HL-60/S4 treated with phorbol 12-myristate 13-acetate at 8.2 ng/mL for 4 days and 3 days (cell line): ENCODE results near the gene DLK1.

ENCODE experiments used
- in situ Hi-C: fragments of 300-500 bp; cut with MboI; formaldehyde crosslinking; loops from 2 replicates; pipeline ENCODE4 v1.15.0; 2022; ENCODE audit warnings: low sequenced_read_pairs

DLK1 gene

DNA sequence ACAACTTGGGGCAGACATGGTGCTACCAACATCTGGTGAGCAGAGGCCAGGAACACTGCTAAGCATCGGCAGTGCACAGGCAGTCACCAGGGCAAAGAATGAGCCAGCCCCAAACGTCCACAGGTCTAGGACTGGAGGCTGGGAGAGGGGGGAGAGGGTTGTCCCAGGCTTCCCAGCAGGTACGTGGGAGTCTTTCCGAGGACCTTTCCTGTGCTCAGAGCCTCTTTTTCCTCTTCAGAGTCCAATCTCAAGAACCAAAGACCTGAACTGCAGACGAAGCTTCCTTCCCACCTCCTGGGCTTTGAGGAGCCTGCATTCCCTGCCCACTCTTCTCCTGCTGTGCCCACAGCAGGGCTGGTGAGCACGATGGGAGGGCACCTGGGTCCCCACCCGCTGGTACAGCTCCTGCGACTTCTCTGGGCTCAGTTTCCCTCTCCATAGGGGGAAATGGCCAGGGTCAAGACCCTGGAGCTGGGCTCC lies 48.7 kb downstream of the DLK1 start:
- in situ Hi-C loops, result no loop called here

DNA sequence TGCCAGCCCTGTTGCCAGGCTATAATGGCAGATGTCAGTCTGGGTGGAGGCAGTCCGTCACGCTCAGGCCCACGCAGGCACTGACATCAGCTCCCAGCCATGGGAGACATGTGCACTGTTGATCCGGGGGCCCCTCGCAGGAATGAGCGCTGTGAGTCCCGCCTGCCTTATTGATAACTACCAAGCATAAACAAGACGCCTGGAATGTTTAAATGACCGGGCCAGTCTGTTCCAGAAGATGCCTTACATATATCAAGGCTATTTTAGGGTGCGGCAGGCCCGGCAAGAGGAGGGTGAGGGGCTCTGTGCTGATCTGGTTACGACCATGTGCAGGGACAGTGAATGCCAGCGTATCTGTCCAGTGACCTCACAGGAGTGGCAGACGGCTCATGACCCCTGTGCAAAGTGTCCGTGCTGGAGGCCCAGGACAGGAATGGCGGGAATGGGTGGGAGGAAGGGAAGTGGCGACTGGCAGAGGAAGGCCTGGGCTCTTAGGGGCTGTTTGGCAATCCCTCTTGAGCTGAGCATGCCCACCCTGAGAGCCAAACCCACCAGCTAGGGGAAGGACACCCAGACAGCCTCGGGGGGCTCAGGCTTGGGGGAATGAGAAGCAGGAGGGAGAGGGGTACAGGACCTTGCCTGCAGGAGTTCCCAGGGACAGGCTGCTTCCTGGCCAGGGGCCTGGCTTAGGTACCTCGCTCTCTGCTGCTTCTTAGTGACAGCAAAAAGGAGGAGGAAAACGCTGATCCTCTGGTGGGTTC lies 49.3 kb downstream of the DLK1 start:
- in situ Hi-C loops, result no loop called here

GRCh38 chr14:100776681-100777365 lies 50.1 kb downstream of the DLK1 start:
- in situ Hi-C loops, result no loop called here

GRCh38 chr14:100777366-100777817 lies 50.7 kb downstream of the DLK1 start:
- in situ Hi-C loops, result no loop called here

DNA sequence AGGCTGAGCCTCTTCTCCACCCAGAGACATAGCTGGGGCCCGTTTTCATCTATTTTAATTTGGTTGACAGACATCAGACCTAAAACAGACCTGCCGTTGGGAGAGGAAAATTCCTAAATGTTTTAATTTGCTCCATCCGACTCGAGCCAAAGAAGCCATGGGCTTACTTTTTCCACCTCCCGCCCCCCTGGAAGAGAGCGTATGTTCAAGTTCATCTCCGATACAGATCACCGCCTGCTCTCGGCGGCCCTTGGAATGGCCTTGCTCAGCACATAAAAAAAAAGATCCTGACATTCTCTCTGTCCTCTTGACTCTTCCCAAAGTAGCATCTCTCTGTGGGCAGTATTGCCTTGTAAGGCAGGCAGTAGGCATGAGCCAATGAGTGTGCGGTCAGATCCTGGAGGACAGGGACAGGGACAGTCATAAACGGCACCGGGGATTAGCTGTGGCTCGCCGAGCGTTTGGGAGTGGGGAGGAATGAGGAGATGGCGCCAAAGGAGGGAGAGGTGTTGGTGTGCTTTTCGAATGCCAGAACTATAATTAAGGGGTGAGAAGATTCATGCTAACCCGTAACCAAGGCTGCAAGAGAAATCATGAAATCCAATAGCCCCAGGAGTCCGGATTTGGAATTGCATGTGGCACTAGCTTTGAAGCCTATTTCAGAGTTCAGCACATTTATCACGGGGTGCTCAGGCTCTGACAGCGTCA lies 51.3 kb downstream of the DLK1 start:
- in situ Hi-C loops, result no loop called here

DNA sequence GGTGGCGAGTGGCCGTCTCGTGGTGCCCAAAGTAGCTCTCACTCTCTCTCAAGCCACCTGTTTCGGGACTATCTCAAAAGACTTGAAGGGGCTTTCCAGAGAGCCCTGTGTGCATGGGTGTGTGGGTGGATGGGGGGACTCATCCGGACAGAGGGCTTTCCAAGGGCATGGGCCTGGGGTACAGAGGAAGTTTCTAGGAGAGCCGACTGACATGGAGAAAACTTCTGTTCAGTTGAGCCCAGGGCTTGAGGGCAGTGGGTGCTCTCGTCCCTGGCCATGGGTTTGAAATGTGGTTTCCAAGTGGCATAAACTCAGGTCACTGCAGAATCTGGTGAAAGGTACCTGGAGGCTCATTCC lies 51.8 kb downstream of the DLK1 start:
- in situ Hi-C loops, result no loop called here

- in situ Hi-C loops, result no loop called here
Measured at GRCh38 chr14:100778951-100779690, 52.4 kb downstream of the DLK1 start.

GRCh38 chr14:100779691-100780080 lies 53.0 kb downstream of the DLK1 start:
- in situ Hi-C loops, result no loop called here

DNA sequence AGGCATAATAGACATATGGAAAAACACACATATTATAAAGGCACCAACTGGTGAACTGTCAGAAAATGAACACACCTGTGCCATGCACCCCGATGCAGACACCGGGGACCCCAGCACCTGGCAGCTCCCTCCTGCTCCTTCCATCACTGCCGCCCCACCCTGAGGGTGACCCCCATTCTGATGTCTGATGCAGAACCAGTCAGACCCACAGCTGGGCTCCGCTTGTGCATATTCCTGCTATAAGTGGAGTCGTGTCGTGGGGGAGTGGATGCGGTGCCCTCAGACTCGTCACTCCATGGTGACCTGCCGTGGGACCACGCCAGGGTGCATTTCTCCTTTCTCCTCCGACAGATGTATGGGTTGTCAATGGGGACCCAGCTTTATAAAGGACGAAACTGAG lies 53.6 kb downstream of the DLK1 start:
- in situ Hi-C loops, result no loop called here

GRCh38 chr14:100780646-100781355 lies 54.1 kb downstream of the DLK1 start:
- in situ Hi-C loops, result no loop called here

- in situ Hi-C loops, result no loop called here
Measured at GRCh38 chr14:100781952-100782351, 55.3 kb downstream of the DLK1 start.

GRCh38 chr14:100782516-100783320 lies 56.0 kb downstream of the DLK1 start:
- in situ Hi-C loops, result no loop called here

DNA sequence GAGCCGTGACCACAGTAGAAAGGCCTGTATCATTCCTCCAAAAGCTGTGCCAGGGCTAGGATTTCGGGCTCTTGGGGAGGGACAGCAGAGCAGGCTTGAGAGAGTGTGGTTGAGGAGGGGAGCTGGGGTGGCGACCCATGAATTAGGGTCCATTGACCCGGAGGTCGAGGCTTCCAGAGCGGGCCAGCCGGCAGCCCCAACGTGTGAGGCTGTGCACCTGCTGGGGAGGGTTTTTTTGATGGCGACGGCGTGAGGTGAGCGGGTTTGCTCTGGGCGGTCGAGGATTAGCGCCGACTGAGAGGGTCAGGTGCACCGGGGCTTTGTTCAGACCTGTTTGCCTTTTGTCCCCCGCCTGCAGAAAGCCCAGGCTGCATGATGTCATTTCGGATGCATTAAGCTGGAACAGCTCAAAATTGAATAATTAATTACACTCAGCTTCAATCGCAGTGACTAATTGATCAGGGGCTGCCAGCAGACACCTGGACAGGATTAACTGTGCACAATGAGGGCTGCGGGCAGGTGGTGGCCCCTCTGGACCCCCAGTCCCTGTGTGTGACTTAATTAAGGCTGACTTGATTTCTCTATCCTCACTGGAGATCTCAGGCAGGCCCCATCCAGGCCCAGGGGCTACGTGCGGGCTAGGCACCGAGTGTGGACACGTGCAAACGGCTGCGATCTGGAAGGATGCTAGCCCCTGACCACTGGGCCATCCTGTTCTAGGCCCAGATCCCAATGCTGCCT lies 57.1 kb downstream of the DLK1 start:
- in situ Hi-C loops, result no loop called here

DNA sequence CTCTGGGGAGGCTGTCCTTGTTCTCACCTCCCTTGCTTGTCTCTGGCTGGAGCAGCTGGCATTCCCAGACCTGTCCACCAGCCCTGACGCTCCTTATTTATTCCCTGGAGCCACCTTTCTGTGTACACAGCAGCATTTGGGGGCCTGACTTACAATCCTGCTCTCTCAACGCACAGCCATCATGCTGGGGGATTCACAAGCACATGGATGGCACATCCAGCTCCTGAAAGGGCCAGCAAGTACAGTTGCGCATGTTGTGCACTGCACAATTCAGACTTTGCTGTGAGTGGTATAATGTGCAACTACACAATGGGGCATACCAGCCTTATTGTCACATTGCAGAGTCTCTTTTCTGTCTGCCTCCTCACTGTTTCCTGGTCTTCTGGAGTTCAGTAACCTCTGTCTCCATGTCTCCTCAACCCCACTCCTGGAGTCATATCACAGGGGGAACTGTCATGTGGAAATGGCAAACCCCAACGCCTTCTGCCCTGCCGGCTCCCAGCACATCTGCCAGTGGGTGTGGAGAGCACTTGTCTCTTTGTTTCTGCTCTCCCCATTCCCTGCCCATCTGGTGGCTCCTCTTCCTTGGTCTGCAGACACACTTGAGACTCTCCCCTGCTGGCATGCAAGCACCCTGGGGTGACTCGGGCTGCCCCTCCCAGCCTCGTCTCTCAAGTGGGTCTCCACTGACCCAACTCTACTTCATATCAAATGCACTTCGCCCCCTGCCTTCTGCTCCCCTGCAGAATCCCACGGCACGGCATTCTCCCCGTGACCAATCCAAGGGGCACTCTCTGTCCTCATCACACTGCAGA lies 58.0 kb downstream of the DLK1 start:
- in situ Hi-C loops, result no loop called here

DNA sequence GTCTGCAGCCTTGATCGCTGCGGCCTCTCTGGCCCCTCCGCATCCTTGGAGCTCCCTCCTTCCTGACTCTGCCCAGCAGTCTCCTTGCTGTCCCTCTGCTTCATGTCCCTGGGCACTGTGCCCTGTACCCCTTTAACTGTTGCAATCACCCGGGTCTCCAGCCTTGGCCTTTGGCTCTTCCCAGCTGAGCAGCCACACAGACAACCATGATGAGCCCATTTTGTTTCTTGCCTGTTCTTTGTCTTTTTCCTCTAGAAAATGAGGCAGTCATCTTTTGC lies 58.6 kb downstream of the DLK1 start:
- in situ Hi-C loops, result no loop called here

DNA sequence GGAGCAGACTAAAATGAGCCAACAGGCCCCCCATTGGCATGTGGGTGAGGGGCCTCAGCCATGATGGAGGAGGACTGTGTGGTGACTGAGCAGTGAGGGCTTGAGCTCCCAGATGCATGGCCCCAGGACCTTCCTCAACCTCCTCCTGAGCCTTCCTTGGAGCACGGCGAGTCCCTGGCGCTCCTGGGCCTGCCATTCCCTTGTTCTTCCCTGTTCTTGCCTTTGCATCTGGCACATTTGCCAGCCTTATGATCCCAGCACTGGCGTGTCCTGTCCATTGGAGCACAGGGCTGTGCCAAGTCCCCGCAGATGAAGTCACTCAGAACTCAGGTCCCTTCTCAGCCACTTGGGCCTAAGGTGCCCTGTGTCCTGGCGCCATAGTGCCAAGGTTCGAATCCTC lies 58.9 kb downstream of the DLK1 start:
- in situ Hi-C loops, result no loop called here

DNA sequence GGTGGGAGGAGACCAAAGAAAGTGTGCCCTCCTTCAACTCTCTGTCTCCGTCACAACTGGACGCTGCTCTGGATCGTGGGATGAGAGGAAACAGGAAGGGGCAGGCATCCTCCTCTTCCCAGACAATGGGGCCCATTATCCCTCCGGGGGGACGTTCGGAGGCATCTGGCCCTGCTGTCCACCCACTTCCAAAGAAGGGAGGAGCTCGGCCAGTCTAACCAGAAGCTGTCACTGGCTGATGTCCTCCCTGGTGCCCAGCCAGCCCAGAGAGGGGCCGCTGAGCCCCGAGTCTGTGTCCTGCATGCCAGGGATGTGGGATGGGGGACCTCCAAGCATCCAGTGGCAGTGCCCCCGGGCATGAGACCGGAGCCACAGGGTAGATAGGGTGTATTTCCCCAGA lies 59.4 kb downstream of the DLK1 start:
- in situ Hi-C loops, result no loop called here

- in situ Hi-C loops, result no loop called here
Measured at GRCh38 chr14:100786576-100787219, 60.0 kb downstream of the DLK1 start.
